ENCODE measurements around the gene TUBA8.
A peak's percentile ranks its signal among the peaks of the same experiment; 100 is the strongest.
"Not testable (repeated sequence)": the region's sequence is repeated elsewhere in the genome, so short reads cannot be mapped to it uniquely, and the experiment has no call there.

The TUBA8 gene

DNA sequence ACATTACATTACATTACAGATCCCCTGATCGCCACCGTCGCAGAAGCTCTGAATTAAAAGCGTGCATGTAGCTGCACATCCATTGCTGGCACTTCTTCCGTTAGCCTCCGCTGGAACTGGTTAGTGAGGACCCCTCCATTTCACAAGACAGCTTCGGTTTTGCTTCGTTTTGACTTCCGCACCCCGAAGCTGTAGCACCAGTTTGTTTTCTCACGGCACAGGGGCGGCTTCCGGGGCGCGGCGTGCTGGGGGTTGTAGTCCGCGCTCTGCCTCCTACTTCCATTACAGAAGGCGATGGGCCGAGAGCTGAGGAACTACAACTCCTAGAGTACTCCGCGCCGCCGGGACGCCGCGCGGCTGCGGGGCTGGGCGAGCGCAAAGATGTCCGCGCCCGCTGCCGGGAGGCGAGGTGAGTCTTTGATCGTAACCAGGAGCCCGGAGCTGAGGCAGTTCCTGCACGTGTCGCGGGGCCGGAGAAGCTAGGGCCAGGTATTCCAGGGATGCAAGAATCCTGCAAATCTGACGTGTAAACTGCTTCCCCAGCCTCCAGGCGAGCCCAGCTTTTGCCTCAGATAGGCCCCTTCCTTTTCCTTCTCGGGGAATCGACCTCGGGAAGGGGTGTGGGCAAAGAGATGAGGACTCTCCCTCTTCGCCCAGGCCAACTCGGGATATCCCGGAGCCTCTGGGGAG is 32.8 kb upstream of the TUBA8 start, which contains the start of gene PEX26:
TSS of gene PEX26 (plus strand) at position 352 of the 690 bp plus-strand sequence. CDS start 387 bp downstream, outside the sequence.
- peak; percentile 96 for DNase-seq

DNA sequence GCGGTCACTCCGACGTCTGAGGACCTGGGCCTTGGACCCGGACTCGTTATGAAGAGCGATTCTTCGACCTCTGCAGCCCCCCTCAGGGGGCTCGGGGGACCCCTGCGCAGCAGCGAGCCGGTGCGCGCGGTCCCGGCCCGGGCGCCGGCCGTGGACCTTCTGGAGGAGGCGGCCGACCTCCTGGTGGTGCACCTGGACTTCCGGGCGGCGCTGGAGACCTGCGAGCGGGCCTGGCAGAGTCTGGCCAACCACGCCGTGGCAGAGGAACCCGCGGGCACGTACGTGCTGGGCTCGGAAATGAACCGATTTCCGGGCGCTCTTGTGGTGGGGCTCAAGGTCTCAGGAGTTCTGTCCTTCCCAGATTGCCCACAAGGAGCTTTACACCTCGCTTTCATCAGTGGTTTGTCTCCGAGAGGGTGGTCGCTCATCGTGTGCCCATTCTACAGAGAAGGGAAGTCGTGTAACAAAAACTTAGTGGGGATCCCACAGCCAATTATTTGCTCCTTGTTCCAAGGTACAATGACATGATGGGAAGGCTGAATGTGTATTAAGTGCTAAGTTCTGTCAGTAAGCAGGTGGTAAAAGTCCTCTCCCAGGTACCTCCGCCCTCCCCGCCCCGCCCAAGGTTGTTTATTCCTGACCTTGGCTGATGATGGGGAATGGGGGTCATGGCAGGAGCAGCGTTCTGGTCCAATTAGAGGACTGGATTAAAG is 32.1 kb upstream of the TUBA8 start:
- DNase-seq: peak; percentile 47

- DNase-seq: no peak
These were observed 30.8 kb upstream of the TUBA8 start for GRCh38 chr22:18079706-18080233.

DNA sequence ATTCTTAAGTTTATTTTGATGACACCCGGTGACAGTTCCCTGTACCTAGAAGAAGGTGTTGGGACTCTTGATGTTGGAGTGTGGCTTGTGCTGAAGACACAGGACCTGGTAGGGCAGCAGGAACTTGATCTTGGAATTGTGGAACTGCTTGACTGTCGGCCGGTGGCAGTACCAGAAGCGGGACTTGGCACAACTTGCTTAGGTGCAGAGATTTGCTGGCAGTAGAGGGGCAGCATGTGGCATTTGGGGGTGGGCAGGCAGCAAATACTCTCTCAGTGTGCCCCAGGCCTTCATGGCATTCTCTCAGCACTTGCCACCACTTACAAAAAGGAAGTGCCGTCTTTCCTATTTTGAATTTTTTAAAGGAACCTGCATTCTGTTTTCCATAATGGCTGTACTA is 29.2 kb upstream of the TUBA8 start:
- DNase-seq: no peak

DNA sequence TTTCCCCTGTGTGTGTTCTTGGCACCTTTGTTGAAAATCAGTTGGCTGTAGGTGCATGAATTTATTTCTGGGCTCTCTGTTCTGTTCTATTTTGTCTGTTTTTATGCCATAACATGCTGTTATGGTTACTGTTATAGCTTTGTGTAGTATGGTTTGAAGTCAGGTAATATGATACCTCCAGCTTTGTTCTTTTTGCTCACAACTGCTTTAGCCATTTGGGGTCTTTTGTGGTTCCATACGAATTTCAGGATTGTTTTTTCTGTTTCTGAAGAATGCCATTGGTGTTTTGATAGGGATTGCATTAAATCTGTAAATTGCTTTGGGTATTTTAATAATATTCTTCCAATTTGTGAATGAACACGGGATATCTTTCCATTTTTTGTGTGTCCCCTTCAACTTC is 28.1 kb upstream of the TUBA8 start:
- DNase-seq: no peak

DNA sequence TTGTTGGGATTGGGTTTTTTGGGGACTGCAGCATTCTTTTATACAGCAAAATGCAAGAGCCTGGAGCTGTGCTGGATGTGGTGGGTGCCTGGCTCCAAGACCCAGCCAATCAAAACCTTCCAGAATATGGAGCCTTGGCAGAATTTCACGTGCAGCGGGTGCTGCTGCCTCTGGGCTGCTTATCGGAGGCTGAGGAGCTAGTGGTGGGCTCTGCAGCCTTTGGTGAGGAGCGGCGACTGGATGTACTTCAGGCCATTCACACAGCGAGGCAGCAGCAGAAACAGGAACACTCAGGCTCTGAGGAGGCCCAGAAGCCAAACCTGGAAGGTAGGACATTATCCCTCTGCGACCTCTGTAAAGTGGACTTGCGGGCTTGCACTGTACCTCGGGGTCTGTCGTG is 27.2 kb upstream of the TUBA8 start:
- DNase-seq: no peak

DNA sequence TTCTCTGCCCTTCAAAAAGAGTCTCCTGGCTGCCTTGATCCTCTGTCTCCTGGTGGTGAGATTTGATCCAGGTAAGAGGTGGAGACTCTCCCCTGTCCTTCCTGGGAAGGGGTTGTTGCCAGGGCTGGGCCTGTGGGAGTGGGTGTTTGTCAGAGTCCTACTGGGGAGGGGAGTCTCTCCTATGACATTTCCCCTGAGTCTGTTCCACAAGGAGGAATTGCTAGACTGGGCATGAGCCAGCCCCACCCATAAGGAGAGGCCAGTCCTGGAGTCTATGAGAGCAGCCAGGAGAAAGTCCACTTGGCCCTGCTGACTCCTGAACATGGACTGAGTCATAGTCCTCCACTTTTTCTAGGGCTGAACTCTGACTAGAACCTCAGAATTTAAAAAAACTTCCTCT is 25.4 kb upstream of the TUBA8 start:
- DNase-seq: peak; percentile 29

- no peak for DNase-seq
These were observed 23.2 kb upstream of the TUBA8 start for GRCh38 chr22:18087350-18087855.

GRCh38 chr22:18088825-18089568 is 21.6 kb upstream of the TUBA8 start:
- no peak for DNase-seq

DNA sequence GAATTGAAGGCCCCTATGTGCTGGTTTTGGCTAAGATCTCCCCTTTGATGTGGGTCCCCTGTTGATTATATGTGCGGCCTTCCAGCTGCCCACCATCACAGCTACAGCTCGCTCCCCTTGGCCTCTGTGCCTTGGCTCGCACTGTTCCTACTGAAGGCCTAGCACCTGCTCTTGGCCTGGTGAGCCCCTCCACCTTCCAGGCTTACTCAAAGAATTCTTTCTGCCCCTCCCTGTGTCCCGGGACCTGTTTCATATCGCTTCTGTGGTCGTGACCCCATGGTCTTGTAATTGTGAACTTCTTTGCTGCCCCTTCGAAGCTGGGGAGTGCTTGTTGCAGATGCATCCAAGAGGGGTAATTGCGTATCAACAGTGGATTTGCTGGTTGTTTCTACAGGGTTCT is 20.3 kb upstream of the TUBA8 start:
- DNase-seq: no peak

- DNase-seq: no peak
These were observed 19.1 kb upstream of the TUBA8 start for GRCh38 chr22:18091478-18091877.

- no peak for DNase-seq
These were observed 18.6 kb upstream of the TUBA8 start for GRCh38 chr22:18091916-18092526.

GRCh38 chr22:18093661-18094060 is 16.9 kb upstream of the TUBA8 start:
- DNase-seq: no peak

- peak; percentile 14 for DNase-seq
These were observed 15.4 kb upstream of the TUBA8 start for GRCh38 chr22:18095101-18095805.

DNA sequence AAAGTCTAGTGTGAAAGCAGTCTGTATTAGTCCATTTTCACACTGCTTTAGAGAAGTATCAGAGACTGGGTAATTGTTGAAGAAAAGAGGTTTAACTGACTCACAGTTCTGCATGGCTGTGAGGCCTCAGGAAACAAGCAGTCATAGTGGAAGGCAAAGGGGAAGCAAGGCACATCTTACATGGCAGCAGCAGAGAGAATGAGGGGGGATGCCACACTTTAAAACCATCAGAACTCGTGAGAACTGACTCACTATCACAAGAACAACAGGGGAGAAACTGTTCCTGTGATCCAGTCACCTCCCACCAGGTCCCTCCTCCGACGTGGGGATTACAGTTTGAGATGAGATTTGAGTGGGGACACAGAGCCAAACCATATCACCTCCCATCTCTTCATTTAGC is 13.8 kb upstream of the TUBA8 start:
- DNase-seq: no peak

GRCh38 chr22:18100781-18101180 is 9.8 kb upstream of the TUBA8 start:
- DNase-seq: no peak

GRCh38 chr22:18101536-18101935 is 9.1 kb upstream of the TUBA8 start:
- no peak for DNase-seq

DNA sequence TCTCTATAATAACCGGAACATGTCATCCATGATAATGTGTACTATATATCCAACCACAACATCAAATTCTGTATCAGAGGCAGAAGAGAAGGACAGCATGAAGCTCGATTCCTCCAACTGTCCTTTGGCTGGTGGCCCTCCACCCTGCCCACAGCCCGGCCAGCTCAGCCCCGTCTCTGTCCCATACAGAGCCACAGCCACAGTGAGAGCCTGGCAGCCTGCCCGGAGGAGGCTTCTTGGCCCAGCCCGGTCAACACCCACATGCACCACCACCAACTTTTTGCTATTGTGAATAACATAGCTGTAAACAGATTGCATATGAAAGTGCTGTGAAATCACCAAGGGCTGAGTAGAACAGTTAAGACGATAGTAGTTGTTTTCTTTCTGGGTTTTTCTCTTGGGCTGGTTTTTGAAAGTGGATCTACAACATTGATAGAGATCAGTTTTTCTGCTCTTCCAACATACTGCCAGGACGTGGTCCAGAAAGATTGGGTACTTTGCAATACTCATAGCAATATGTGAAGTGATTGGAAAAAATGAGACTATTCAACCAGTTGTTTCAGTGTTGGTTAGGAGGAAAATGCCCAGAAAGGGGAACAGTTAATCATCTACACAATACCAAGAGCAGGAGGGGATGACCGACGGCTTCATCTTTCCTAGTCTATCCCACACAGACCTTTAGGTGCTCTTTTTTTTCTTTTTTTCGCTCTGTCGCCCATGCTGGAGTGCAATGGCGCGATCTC is 6.9 kb upstream of the TUBA8 start:
- no peak for DNase-seq

DNA sequence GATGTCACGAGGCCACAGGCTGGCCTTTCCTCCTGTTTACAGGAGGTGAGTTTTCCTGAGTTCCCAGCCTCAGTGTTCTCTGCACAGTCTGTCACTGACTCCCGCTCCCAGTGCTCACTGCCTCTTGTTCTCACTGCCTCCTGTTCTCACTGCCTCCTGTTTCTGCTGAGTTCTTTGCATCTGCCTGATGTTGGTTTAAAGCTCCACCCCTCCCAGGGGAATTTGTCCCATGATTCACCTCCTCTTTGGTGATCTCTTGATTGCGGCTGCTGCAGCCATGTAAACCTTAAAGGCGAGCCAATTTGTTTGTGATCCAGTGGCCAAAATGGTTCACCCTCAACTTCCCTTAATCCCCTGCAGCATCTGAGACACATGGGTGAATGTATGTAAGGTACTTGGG is 6.0 kb upstream of the TUBA8 start:
- DNase-seq: peak; percentile 21

- DNase-seq: not testable (repeated sequence)
These were observed 4.6 kb upstream of the TUBA8 start for GRCh38 chr22:18105981-18106380.

- DNase-seq: not testable (repeated sequence)
These were observed 3.9 kb upstream of the TUBA8 start for GRCh38 chr22:18106550-18107341.
